Putamen (tissue), 1 donor: ENCODE measurements around the gene MGA.

ENCODE experiments used
- DNase-seq: peaks from one replicate; pipeline ENCODE4 v3.0.0-alpha.2; 2016; ENCODE audit warnings: low spot score

The MGA gene

GRCh38 chr15:41658689-41659088, 1.5 kb upstream of the MGA start:
- no peak for DNase-seq

DNA sequence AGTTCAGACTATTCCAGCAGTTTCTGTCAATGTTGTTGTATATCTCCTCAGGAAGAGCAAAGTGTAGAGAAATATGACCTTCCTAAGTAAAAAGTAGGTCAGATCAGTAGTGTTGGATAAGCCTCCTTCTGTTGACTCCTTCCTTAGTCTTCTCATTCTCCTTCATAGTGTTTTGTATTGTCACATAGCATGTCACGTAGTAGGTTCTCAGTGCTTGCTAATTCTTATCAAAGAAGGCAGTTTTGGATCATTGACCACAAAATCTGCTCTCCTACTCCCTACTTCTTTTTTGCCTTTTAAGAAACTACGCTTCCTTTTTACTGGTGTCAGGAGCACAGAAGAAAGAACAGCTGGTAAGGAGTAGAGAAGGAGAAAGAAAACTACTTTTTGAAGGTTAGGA, 1.0 kb upstream of the MGA start:
- no peak for DNase-seq

- DNase-seq: no peak
These were observed 360 bp upstream of the MGA start for GRCh38 chr15:41659855-41660234.

DNA sequence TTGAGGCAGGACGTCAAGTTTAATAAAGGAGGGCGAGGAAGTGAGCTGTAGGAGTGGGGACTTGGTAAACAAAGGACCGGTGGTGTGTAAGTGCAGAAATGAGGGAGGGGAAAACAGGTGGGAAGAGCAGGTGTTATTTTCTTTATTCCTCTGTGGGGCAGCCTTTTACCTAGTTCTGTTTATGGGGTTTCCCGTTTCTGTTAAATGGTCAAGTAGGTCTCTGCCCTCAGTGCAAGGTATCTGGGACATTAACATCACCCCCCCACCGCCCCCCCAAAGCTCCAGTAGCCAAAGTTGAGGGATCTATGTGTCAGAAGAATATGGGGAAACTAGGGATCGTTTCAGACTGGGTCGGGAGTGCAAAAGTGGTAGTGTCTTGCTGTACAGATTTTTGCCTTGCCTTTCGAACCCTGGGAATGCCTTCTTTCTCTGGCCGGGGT, 893 bp downstream of the MGA start:
- no peak for DNase-seq

- peak; percentile 80 for DNase-seq
These were observed 1.5 kb downstream of the MGA start for GRCh38 chr15:41661518-41662225.

- no peak for DNase-seq
These were observed 6.2 kb downstream of the MGA start for GRCh38 chr15:41666353-41666920.

DNA sequence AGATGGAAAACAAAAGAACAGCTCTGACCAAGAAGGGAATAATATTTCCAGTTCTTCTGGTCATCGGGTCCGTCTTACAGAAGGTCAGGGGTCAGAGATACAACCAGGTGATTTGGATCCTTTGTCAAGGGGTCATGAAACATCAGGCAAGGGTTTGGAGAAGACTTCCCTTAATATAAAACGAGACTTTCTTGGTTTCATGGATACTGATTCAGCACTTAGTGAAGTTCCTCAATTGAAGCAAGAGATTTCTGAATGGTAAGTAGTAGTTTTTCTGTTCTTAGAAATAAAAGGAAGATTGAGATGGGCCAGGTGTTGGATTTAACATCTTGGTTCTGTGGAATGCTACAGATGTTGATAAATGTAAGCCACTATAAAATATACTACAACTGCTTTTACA, 9.5 kb downstream of the MGA start:
- DNase-seq: no peak

DNA sequence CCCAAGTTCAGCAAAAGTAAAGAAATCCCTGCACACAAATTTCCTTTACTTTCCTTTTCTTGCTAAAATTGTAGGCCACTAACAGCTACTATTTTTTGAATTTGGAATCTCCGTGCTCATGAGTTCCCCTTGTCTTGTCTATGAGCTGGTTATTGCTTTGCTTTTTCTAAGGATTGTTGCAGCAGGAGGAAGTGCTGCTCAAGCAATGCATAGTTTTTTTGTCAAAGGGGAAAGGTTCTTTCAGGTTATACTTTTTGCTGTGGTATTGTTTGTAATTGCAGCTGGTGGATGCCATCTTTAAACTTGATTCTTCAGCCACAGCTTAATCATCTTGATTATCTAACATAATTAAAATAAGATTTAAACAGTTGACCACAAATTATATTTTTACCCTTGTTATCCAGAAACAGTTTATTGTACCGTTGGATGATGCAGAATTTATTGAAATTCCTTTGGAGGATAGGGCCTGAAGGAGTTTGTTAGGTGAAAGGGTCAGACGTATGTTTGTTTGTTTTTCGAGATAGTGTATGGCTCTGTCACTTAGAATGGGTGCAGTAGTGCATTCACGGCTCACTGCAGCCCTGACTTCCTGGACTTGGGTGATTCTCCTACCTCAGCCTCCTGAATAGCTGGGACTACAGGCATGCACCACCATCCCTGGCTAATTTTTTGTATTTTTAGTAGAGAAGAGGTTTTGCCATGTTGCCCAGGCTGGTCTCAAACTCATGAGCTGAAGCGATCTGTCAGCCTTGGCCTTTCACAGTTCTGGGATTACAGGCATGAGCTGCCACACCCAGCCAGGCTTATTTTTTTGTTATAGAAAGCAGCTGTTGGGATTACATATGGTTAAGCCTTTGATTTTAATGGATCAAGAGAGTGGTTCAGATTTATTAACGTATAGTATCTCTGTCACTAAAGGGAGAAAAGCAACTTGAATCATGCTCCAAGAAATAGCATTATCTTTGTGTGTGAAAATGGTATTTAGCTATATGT, 11.7 kb downstream of the MGA start:
- DNase-seq: no peak

DNA sequence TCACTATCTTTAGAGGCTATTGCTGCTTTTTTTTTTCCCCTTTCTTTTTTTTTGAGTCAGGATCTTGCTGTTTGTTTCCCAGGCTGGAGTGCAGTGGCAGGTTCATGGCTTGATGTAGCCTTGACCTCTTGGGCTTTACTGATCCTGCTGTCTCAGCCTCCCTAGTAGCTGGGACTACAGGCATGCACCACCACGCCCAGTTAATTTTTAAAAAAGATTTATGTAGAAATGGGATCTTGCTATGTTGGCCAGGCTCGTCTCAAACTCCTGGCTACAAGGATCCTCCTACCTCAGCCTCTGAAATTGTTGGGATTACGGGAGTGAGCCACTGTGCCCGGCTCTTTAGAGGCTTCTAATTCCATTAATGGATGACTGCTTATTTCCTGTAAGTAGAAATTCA, 15.1 kb downstream of the MGA start:
- DNase-seq: no peak

- DNase-seq: no peak
These were observed 18.5 kb downstream of the MGA start for GRCh38 chr15:41678742-41679141.

DNA sequence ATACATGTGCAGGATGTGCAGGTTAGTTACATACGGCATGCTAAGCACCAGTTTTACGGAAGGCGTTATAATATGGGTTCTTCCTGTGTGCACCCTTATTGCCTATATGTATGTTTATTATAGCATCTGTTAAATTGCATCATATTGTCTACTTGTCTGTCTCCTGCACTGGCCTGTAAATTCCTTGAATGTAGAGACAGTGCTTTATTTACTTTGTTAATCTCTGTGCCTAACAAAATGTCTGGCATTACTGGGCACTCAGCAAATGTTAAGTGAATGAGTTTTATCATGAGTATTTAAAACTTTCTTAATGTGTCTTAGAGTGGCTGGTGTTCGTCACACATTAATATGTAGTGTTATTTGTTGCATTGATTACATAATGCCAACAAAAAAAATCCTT, 23.8 kb downstream of the MGA start:
- no peak for DNase-seq

- DNase-seq: no peak
These were observed 28.5 kb downstream of the MGA start for GRCh38 chr15:41688671-41689070.

GRCh38 chr15:41689083-41689482, 28.9 kb downstream of the MGA start:
- DNase-seq: no peak

GRCh38 chr15:41689834-41690233, 29.6 kb downstream of the MGA start:
- no peak for DNase-seq

DNA sequence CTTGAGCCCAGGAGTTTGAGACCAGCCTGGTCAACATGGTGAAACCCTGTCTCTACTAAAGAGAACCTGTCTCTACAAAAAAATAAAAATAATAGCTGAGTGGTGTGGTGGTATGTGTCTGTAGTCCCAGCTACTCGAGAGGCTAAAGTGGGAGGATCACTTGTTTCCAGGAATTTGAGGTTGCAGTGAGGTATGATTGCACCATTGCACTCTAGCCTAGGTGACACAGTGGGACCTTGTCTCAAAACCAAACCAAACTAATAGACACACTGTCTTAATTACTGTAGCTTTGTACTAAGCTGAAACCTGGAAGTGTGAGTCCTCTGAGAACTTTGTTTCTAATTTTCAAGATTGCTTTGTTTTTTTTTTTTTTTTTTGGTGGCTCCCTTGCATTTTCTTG, 30.4 kb downstream of the MGA start:
- DNase-seq: no peak

DNA sequence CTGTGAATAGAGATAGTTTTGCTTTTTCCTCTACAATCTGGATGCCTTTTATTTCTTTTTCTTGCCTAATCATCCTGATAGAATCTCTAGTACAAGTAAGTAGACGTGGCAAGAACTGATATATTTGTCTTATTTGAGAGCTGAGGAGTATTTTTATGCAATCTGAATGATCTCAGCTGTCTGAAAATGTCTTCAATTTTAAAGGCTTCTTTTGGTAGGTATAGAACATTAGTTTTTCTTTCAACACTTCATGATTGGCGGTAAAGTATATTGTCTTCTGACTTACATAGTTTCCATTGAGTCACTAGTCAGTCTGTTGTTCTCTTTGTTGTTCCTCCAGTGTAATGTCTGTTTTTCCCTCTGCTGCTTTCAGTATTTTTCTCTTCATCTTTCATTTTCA, 31.3 kb downstream of the MGA start:
- no peak for DNase-seq

DNA sequence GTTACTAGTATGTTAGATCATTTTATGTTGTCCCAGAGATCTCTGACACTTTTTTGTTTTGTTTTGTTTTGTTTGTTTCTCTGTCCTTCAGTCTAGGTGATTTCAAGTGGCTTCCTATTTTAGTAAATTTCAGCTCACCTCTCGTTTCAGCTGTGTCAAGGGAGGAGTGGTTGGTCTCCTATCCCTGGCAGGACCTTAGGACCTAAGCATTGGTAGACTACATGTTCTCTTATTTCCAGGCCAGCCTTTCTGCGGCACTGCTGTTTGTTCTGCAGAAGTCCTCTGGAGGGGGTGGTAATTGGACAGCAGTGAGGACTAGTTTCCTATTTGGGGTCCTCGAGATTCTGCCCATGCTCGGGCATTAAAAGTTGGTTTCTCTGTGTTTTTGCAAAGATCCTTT, 31.8 kb downstream of the MGA start:
- DNase-seq: no peak

DNA sequence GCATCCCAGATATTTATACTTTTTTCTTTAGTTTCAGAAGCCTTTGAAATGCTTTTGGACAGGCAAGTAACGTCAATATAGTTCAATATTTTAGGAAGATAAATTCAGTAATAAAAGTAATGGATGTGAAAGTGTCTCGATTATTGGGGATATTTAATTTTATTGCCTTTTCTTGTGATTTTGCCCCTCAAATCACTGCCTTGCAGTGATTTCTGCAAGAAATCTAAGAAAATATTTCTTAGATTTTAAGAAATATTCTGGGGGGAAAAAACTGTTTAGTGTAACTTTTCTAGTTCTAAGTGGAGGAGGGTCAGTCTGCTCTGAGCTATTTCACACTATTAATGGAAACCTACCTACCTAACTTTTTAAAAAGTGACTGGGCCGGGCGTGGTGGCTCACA, 33.6 kb downstream of the MGA start:
- DNase-seq: no peak

DNA sequence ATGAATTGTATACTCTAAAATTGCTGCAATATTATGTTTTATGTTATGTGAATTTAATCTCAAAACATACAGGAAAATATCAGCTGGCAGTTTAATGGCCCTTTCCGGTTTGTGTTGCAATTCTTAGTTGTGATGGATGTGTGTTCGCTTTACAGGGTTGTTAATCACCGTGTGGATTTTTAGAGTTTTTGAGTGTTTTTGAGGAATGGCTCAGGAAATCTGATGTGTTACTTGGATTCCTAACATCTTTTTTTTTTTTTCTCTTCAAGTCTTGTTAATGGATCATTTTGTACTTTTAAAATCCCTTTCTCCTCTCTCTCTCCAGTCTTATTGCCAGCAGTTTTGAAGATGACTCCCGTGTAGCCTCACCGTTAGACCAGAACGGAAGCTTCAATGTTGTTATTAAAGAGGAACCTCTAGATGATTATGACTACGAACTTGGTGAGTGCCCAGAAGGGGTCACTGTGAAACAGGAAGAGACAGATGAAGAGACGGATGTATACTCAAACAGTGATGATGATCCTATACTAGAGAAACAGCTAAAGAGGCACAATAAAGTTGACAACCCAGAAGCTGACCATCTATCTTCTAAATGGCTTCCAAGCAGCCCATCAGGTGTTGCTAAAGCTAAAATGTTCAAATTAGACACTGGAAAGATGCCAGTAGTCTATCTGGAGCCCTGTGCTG, 35.7 kb downstream of the MGA start:
- peak; percentile 3 for DNase-seq

DNA sequence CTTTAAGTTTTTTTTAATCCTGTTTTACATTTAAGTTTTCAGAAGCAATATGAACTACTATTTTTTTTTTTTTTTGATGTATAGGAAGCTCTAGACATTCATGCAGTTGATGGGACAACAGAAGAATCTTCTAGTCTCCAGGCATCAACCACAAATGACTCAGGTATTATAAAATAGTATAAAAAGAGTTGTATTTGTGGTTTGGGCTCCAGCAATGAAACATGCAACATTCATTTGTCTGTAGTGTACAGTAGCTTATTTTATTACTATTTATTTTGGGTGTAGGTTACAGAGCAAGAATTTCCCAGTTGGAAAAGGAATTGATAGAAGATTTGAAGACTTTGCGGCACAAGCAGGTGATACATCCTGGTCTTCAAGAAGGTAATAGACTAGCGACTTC, 38.6 kb downstream of the MGA start:
- no peak for DNase-seq

DNA sequence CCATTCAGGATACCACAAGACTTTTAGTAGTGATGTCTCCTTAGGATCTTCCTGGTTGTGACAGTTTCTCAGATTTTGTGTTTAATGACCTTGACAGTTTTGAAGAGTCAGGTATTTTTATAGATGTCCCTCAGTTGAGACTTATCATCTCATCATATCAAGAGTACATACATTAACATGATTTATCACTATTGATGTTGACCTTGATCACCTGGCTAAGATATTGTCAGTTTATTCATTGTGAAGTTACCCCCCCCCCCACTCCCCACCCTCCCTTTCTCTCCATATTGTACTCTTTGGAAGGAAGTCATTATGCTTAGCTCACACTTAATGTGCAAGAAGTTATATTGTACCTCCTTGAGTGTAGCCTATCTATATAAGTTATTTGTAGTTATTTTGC, 42.9 kb downstream of the MGA start:
- DNase-seq: no peak

DNA sequence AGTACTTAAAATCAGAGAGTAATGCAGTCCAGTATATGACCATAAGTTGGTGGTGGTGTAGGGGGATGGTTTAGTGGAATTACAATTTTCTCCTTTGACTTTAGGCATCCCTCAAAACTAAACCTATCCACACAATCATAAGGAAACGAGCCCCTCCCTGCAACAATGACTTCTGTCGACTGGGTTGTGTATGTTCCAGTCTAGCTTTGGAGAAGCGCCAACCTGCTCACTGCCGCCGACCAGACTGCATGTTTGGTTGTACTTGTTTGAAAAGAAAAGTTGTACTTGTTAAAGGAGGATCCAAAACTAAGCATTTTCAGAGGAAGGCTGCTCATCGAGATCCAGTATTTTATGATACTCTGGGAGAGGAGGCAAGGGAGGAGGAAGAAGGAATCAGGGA, 52.8 kb downstream of the MGA start:
- peak; percentile 23 for DNase-seq
